SK-N-SH (cell line): Measurements from ENCODE around the gene CD24. TPM values are rescaled to one million over a fixed set of nuclear protein-coding genes. Genes with fewer than 3 reads are reported as not detected.

ENCODE experiments used
- CTCF ChIA-PET: fragments of 300-600, 350-600 bp; formaldehyde crosslinking; extraction: SDS; loops from one replicate; lab custom pipeline; 2021; lab: Yijun Ruan, JAX
- POLR2A ChIA-PET: fragments of 350-600 bp; sonication (Branson Sonifier 250); formaldehyde crosslinking; extraction: SDS; loops from one replicate; lab custom pipeline; 2020; ENCODE audit warnings: antibody characterized with exemption, inconsistent platforms; lab: Yijun Ruan, JAX
- DNase-seq: peaks from one replicate; pipeline ENCODE4 v3.0.0; 2012
- H2AFZ ChIP-seq: fragments of 200-600 bp; sonication (generic); 2 replicates; pipeline ENCODE4 v1.8.1; 2016; ENCODE audit warnings: antibody characterized with exemption, mild to moderate bottlenecking, low read depth
- H3F3A ChIP-seq: fragments of 200-600 bp; sonication (generic); replicated peaks from 2 replicates; pipeline ENCODE3; 2016; ENCODE audit warnings: antibody characterized with exemption, mild to moderate bottlenecking; ENCODE audit not compliant: insufficient read depth
- H3K27ac ChIP-seq, 2 experiments: fragments of 200-500 bp in 1 of 2; fragments of 200-600 bp in 1 of 2; sonication (Bioruptor generic) in 1 of 2; sonication (generic), shearing (Covaris generic) in 1 of 2; 2 replicates each; pipeline versions ENCODE4 v1.5.1 to v1.6.1; 2014 to 2016; ENCODE audit warnings: low read depth in 2 of 2, inconsistent platforms in 1 of 2, low read length in 1 of 2, mild to moderate bottlenecking in 1 of 2, mixed read lengths in 1 of 2
- H3K27me3 ChIP-seq: fragments of 200-600 bp; sonication (generic), shearing (Covaris generic); 2 replicates; pipeline ENCODE4 v1.6.1; 2016; ENCODE audit warnings: mixed run types; ENCODE audit not compliant: insufficient read depth
- H3K36me3 ChIP-seq, 2 experiments: fragments of 200-500 bp in 1 of 2; fragments of 200-600 bp in 1 of 2; sonication (Bioruptor generic) in 1 of 2; sonication (generic) in 1 of 2; replicated peaks in 1 of 2; 2 replicates each; pipeline versions ENCODE3 to v1.5.1; 2014 to 2016; ENCODE audit warnings: low read length in 1 of 2, mild to moderate bottlenecking in 1 of 2; ENCODE audit not compliant: insufficient read depth in 2 of 2, control insufficient read depth in 1 of 2
- H3K4me1 ChIP-seq, 2 experiments: fragments of 200-500 bp in 1 of 2; fragments of 200-600 bp in 1 of 2; sonication (Bioruptor generic) in 1 of 2; sonication (generic), shearing (Covaris generic) in 1 of 2; 2 replicates each; pipeline versions ENCODE4 v1.5.1 to v1.6.1; 2014 to 2016; ENCODE audit warnings: low read depth in 1 of 2, low read length in 1 of 2, mixed run types in 1 of 2; ENCODE audit not compliant: insufficient read depth in 2 of 2, control insufficient read depth in 1 of 2
- H3K4me2 ChIP-seq: fragments of 200-600 bp; sonication (generic), shearing (Covaris generic); 2 replicates; pipeline ENCODE4 v1.6.1; 2017; ENCODE audit warnings: mixed run types
- H3K4me3 ChIP-seq, 2 experiments: fragments of 200-500 bp in 1 of 2; fragments of 200-600 bp in 1 of 2; sonication (Bioruptor generic) in 1 of 2; sonication (generic), shearing (Covaris generic) in 1 of 2; 2 replicates each; pipeline versions ENCODE4 v1.5.1 to v1.8.1; 2014 to 2016; ENCODE audit warnings: low read depth in 2 of 2, inconsistent platforms in 1 of 2, low read length in 1 of 2, mild to moderate bottlenecking in 1 of 2, mixed read lengths in 1 of 2, moderate library complexity in 1 of 2
- H3K79me2 ChIP-seq: fragments of 200-600 bp; sonication (generic); 2 replicates; pipeline ENCODE4 v1.8.1; 2017; ENCODE audit warnings: mild to moderate bottlenecking; ENCODE audit not compliant: insufficient read depth
- H3K9ac ChIP-seq: fragments of 200-600 bp; sonication (generic); 2 replicates; pipeline ENCODE4 v1.6.1; 2017; ENCODE audit warnings: mixed run types
- H3K9me2 ChIP-seq: fragments of 200-600 bp; sonication (generic); 2 replicates; pipeline ENCODE4 v1.6.1; 2017; ENCODE audit warnings: mixed run types
- H3K9me3 ChIP-seq: fragments of 200-600 bp; sonication (generic); 2 replicates; pipeline ENCODE4 v1.6.1; 2017; ENCODE audit warnings: mixed run types, mild to moderate bottlenecking, moderate library complexity
- H4K20me1 ChIP-seq: fragments of 200-600 bp; sonication (generic); 2 replicates; pipeline ENCODE4 v1.6.1; 2017; ENCODE audit warnings: mild to moderate bottlenecking, mixed run types; ENCODE audit not compliant: insufficient read depth
- CHD2 ChIP-seq: fragments of 150-350 bp; IDR thresholded peaks from 2 replicates; pipeline ENCODE4 v1.6.1; 2018; ENCODE audit warnings: low read length; ENCODE audit not compliant: partially characterized antibody
- ELF1 ChIP-seq: IDR thresholded peaks from 2 replicates; pipeline ENCODE4 v1.4.0; 2012
- EZH2phosphoT487 ChIP-seq: fragments of 200-600 bp; sonication (generic); IDR thresholded peaks from 2 replicates; pipeline ENCODE4 v1.6.1; 2017; ENCODE audit warnings: low read depth, mixed run types, mild to moderate bottlenecking, antibody characterized with exemption, moderate library complexity, borderline replicate concordance
- FOSL2 ChIP-seq: IDR thresholded peaks from 2 replicates; pipeline ENCODE4 v1.4.0; 2012; ENCODE audit warnings: low read depth, mild to moderate bottlenecking, moderate library complexity, borderline replicate concordance
- FOXJ3 ChIP-seq: sonication (generic); formaldehyde crosslinking; IDR thresholded peaks from 2 replicates; pipeline ENCODE4 v1.5.1; 2020; ENCODE audit warnings: mild to moderate bottlenecking, missing genetic modification reagents
- FOXM1 ChIP-seq: IDR thresholded peaks from 2 replicates; pipeline ENCODE4 v1.4.0; 2012; ENCODE audit warnings: low read depth, mild to moderate bottlenecking
- IRF3 ChIP-seq: fragments of 150-350 bp; IDR thresholded peaks from 2 replicates; pipeline ENCODE4 v1.6.1; 2016; ENCODE audit warnings: mild to moderate bottlenecking, low read depth, low read length
- NFIC ChIP-seq: IDR thresholded peaks from 2 replicates; pipeline ENCODE4 v1.4.0; 2012; ENCODE audit warnings: borderline replicate concordance
- NRF1 ChIP-seq: IDR thresholded peaks from 2 replicates; pipeline ENCODE4 v1.6.1; 2012; ENCODE audit warnings: low read depth, mild to moderate bottlenecking, low read length
- RXRA ChIP-seq: IDR thresholded peaks from 2 replicates; pipeline ENCODE4 v1.4.0; 2012; ENCODE audit warnings: low read depth, mild to moderate bottlenecking, borderline replicate concordance
- SIN3A ChIP-seq: IDR thresholded peaks from 2 replicates; pipeline ENCODE4 v1.6.1; 2012; ENCODE audit warnings: low read depth, mild to moderate bottlenecking, low read length, moderate library complexity, borderline replicate concordance
- TAF1 ChIP-seq: IDR thresholded peaks from 2 replicates; pipeline ENCODE4 v1.6.1; 2012; ENCODE audit warnings: low read depth, mild to moderate bottlenecking, low read length, moderate library complexity, borderline replicate concordance
- WGBS: methylation state at CpG from one replicate; pipeline ENCODE4 v1.1.6; 2017; ENCODE audit warnings: low lambda C conversion rate; 5-methylcytosine and 5-hydroxymethylcytosine counted together
- polyA plus RNA-seq, 3 experiments: library from polyadenylated mRNA; depleted of rRNA; stranded (reverse); fragments of >200 nt; gene quantifications; 2 replicates each; pipeline ENCODE4 v1.2.3, GENCODE V29; 2012
- TF ChIP-seq, protein P1 (sequence below): fragments of 150-350 bp; IDR thresholded peaks from 2 replicates; pipeline ENCODE4 v1.6.1; 2017; ENCODE audit warnings: antibody characterized with exemption, low read length, low read depth, borderline replicate concordance
- TF ChIP-seq, protein P2 (sequence below): fragments of 200-600 bp; sonication (generic); IDR thresholded peaks from 2 replicates; pipeline ENCODE4 v1.6.1; 2017; ENCODE audit warnings: antibody characterized with exemption, mild to moderate bottlenecking, moderate library complexity
- TF ChIP-seq, protein P3 (sequence below): IDR thresholded peaks from 2 replicates; pipeline ENCODE4 v1.4.0; 2012; ENCODE audit warnings: low read depth, borderline replicate concordance
- TF ChIP-seq, protein P4 (sequence below): IDR thresholded peaks from 2 replicates; pipeline ENCODE4; 2012

The CD24 gene
- polyA plus RNA-seq, 1 of the 3 experiments (the other 2 are of a cell fraction): 1.9 TPM

GRCh38 chr6:106966229-106966628 lies 8.3 kb downstream of the CD24 start (continued):
- TF ChIP-seq, protein P1, sequence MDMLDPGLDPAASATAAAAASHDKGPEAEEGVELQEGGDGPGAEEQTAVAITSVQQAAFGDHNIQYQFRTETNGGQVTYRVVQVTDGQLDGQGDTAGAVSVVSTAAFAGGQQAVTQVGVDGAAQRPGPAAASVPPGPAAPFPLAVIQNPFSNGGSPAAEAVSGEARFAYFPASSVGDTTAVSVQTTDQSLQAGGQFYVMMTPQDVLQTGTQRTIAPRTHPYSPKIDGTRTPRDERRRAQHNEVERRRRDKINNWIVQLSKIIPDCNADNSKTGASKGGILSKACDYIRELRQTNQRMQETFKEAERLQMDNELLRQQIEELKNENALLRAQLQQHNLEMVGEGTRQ: no peak
- no peak for TF ChIP-seq NFIC
- TF ChIP-seq NRF1: no peak
- no peak for TF ChIP-seq FOXJ3
- TF ChIP-seq SIN3A: no peak
- TF ChIP-seq RXRA: no peak
- no peak for TF ChIP-seq EZH2phosphoT487
- no peak for TF ChIP-seq FOSL2

DNA sequence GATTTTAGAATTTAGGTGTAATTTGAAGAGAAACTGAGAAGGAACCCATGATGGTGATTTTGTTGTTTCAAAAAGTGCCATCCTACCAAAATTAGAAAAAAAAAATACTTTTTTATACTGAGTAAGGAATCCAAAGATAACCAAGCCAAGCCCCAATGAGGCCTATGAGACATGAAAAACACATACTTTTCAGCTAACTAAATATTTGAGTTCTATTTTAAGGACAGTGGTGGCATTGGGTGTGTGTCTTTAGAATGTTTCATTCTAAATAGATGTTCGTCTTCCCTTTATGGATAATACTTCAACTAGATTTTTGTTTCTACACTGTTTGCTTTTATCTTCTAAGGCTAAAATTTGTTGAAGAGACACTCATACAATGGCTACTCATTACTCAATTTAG lies 9.6 kb downstream of the CD24 start:
- no peak for DNase-seq
- Histone ChIP-seq H3K79me2 (no peaks in the 10 kb centered on the region), H3K4me3 (no peak overlapping the region), H3K9me2 (no peaks in the 10 kb centered on the region), H3F3A (no peaks in the 10 kb centered on the region), H3K27me3 (no peaks in the 10 kb centered on the region; the same call in 1 of the 2 replicates), H3K27ac (no peak overlapping the region), H3K36me3 (no peaks in the 10 kb centered on the region), H2AFZ (no peak overlapping the region), H3K9me3 (no peaks in the 10 kb centered on the region), H3K4me2 (no peak overlapping the region), H3K9ac (no peak overlapping the region), H4K20me1 (no peaks in the 10 kb centered on the region), H3K4me1 (no peaks in the 10 kb centered on the region)
- CTCF ChIA-PET: no interaction called here
- POLR2A ChIA-PET: no interaction called here
- TF ChIP-seq CHD2 (no peak), ELF1 (no peak)
- 52% methylated on average over 1 of the region's 1 CpG for WGBS

- H3F3A ChIP-seq: no peaks in the 10 kb centered on the region
- H2AFZ ChIP-seq: no peak overlapping the region
- POLR2A ChIA-PET: no interaction called here
- H3K27me3 ChIP-seq: no peaks in the 10 kb centered on the region; the same call in 1 of the 2 replicates
- no peaks in the 10 kb centered on the region for H3K9me3 ChIP-seq
- no peak overlapping the region for H3K27ac ChIP-seq
- no peak overlapping the region for H3K4me2 ChIP-seq
- H4K20me1 ChIP-seq: no peaks in the 10 kb centered on the region
- CTCF ChIA-PET: no interaction called here
- no peaks in the 10 kb centered on the region for H3K4me1 ChIP-seq
- 9% methylated on average over 1 of the region's 1 CpG for WGBS
- H3K79me2 ChIP-seq: no peaks in the 10 kb centered on the region
- DNase-seq: no peak
- H3K36me3 ChIP-seq: no peaks in the 10 kb centered on the region
- H3K4me3 ChIP-seq: no peak overlapping the region
- no peak overlapping the region for H3K9ac ChIP-seq
- H3K9me2 ChIP-seq: no peaks in the 10 kb centered on the region
- TF ChIP-seq FOXJ3: no peak
- TF ChIP-seq RXRA: no peak
- TF ChIP-seq FOSL2: no peak
- TF ChIP-seq IRF3: no peak
- no peak for TF ChIP-seq SIN3A
- TF ChIP-seq FOXM1: no peak
- TF ChIP-seq, protein P2, sequence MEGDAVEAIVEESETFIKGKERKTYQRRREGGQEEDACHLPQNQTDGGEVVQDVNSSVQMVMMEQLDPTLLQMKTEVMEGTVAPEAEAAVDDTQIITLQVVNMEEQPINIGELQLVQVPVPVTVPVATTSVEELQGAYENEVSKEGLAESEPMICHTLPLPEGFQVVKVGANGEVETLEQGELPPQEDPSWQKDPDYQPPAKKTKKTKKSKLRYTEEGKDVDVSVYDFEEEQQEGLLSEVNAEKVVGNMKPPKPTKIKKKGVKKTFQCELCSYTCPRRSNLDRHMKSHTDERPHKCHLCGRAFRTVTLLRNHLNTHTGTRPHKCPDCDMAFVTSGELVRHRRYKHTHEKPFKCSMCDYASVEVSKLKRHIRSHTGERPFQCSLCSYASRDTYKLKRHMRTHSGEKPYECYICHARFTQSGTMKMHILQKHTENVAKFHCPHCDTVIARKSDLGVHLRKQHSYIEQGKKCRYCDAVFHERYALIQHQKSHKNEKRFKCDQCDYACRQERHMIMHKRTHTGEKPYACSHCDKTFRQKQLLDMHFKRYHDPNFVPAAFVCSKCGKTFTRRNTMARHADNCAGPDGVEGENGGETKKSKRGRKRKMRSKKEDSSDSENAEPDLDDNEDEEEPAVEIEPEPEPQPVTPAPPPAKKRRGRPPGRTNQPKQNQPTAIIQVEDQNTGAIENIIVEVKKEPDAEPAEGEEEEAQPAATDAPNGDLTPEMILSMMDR: no peak
- TF ChIP-seq, protein P3, sequence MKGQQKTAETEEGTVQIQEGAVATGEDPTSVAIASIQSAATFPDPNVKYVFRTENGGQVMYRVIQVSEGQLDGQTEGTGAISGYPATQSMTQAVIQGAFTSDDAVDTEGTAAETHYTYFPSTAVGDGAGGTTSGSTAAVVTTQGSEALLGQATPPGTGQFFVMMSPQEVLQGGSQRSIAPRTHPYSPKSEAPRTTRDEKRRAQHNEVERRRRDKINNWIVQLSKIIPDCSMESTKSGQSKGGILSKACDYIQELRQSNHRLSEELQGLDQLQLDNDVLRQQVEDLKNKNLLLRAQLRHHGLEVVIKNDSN: no peak
- TF ChIP-seq TAF1: no peak
- TF ChIP-seq, protein P4, sequence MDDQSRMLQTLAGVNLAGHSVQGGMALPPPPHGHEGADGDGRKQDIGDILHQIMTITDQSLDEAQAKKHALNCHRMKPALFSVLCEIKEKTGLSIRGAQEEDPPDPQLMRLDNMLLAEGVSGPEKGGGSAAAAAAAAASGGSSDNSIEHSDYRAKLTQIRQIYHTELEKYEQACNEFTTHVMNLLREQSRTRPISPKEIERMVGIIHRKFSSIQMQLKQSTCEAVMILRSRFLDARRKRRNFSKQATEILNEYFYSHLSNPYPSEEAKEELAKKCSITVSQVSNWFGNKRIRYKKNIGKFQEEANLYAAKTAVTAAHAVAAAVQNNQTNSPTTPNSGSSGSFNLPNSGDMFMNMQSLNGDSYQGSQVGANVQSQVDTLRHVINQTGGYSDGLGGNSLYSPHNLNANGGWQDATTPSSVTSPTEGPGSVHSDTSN: no peak
These were observed 10.4 kb downstream of the CD24 start for GRCh38 chr6:106964099-106964498.
